COR-L47 (cell line): ENCODE data around the gene TOR2A.
A peak's percentile ranks its signal among the peaks of the same experiment; 100 is the strongest.
"Not testable (repeated sequence)": the region's sequence is repeated elsewhere in the genome, so short reads cannot be mapped to it uniquely, and the experiment has no call there.

Experiments used
- DNase-seq: peaks from one replicate; lab custom pipeline; 2025; lab: John Stamatoyannopoulos, UW

The TOR2A gene

DNA sequence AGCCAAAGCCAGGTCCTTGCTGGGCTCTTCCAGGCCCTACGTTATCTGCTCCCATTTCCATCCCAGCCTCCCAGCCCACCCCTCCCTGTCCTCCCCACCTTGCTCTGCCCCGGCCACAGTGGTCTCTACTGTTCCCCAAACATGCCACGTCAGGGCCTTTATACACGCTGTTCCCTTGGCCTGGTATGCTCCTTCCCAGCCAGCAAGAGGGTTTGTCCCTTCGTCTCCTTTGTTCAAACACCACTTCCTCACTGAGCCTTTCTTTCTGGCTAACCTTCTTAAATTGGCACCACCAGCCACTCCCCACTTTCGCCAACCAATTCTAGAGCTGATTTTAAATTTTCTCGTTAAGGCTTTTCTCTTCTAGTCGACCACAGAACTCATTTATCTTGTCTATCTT is 33.6 kb upstream of the TOR2A start:
- DNase-seq: no peak

DNA sequence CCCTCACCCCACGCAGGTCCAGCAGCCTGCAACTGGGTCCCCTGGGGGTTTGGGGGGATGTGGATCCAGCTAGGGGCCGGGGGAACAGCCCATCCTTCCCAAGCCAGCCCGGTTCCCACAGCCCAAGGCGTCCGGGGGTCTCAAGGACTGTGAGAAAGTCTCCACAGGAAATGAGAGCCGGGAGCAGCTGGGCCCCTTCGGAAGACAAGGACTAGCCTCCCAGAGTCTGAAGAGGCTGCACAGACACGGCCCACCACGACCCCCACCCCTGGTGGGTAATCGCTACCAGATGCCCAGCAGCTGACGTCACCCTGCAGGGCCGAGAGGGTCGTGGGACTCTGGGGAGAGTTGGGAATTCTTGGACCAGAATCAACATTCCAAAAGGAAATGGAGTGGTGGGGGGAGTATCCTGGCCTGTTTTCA is 32.8 kb upstream of the TOR2A start:
- DNase-seq: no peak

DNA sequence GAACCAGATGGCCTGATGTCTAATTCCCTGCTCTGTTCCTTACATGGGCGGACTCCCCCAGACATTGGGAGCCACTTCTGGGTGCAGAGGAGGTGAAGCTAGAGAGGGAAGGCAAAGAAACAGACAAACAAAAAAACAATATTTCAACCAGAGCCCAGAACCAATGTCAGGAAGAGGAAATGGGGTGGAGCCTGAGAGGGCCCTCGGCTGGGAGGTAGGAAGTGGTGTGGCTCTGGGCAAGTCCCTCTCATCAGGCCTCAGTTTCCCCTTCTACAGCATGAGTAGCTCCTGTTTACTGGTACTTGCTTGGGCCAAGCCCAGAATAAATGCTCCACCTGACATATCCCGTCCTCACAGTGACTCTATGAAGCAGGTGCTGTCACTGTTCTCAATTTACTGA is 32.3 kb upstream of the TOR2A start:
- no peak for DNase-seq

DNA sequence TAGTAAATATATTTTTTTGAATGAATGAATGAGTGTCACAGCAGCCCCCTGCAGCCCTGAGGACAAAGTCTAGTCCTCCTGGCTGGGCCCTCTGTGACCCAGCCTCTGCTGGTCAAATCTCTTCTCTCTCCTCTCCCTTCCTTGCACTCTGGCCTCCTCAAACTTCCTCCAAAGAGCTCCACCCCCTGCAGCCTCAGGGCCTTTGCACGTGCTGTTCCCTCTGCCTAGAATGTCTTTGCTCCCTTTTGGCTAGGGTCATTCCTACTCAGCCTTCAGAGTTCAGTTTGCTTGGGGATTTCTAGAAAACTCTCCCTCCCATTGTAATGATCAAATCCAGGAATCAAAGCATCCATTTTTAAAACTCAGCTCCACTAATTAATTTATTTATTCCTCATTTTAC is 30.3 kb upstream of the TOR2A start:
- DNase-seq: no peak

DNA sequence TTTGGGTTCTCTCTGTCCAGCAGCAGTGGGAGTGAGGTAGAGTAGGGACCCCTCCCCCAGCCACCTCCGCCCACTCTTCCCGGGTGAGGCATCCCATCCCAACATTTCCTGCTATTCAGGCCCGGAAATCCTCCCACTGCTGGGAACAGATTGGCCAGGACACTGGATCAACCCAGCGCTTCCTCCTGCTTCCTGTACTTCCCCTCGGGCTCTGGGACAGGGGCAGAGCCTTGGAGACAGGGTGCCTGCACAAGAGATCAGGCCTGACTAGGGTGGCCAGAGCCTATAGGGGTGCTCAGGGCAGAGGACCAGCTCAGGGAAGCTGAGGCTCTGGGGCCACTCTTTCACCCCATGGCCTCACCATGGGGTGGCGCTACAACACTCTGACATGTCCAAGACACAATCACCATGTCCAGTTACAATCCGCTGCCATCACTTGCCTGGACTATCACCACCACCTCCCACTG is 28.9 kb upstream of the TOR2A start:
- DNase-seq: no peak

DNA sequence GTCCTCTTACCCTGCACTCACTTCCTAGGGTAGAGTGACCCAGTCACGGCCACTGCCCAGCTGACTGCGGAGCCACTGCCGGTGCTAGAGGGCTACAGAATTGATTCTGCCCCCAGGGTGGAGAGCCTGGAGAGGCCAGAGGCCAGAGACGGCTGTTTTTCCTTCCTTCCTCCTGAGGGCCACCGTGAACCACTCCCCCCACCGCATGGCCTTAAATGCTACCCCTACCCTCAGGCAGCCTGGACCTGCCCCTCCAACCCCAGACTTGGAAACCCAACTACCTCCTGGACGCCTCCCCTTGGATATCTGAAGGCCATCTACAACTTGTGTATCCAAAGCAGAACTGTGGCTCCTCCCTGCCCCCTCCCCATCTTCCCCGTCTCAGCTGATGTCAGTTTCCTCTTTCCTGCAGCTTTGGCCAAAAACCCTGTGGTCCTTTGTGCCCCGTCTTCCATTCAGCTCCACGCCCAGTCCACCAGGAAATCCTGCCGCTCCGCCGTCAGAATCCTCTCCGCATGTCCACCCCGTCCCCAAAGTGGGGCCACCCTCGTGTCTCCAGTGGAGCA is 27.1 kb upstream of the TOR2A start:
- DNase-seq: no peak

DNA sequence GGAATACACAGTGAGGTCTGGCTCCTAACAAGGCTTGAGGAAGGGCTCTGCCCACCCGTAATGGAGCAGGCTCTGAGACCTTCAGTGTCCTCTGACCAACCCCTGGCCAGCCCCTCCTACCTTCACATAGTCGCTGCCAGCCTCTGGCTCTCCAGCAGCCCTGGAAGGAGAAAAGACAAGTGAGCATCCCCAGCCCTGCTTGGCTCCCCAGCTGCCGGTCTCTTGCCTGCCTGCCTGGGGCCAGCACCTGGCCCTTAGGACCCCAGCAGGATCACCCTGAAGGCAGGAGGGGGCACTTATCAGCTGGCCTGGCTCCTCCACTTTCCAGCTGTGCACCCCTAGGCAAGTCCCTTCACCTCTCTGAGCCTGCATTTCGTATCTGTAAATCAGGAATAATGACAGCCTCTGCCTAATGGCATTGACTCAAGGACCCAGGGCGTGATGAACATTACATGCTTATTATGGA is 26.4 kb upstream of the TOR2A start:
- DNase-seq: no peak

DNA sequence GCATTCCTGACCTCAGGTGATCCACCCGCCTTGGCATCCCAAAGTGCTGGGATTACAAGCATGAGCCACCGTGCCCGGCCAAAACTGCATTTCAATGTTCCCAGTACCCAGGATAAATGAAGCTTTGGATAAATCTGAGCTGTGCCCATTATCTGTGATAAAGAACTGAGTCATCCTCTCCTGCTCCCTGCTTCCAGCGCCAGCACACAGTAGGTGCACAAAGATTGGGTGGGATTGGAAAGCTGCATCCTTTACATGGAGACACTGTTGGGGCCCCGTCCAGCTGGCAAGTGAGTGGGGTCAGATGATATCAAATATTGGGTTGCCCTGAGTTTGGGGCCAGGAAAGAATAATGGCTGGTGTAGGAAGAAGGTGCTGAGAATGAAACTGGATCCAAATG is 26.0 kb upstream of the TOR2A start:
- no peak for DNase-seq

DNA sequence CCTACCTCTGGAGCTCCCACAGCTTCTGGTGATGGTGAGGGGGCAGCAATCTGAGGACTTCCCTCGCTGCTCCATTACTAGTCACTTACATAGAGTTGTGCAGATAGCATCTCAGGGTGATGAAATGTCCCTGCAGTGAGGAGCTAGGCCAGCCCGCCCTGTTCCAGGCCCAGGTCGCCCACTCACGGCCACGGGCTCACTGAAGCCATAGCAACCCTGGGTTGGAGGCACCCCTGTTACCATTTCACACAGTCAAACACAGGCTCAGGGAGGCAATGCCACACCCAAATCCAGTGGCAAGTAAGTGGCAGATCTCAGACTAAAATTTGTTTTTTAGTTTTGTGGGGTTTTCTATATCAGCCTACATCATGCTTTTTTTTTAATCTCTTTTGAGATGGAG is 23.7 kb upstream of the TOR2A start:
- DNase-seq: no peak

DNA sequence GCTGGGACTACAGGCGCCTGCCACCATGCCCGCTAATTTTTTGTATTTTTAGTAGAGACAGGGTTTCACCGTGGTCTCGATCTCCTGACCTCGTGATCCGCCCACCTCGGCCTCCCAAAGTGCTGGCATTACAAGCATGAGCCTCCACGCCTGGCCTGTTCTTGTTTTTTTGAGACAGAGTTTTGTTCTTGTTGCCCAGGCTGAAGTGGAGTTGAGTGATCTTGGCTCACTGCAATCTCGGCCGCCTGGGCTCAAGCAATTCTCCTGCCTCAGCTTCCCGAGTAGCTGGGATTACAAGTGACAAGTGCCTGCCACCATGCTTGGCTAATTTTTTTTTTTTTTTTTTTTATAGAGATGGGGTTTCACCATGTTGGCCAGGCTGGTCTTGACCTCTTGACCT is 21.7 kb upstream of the TOR2A start:
- not testable (repeated sequence) for DNase-seq

DNA sequence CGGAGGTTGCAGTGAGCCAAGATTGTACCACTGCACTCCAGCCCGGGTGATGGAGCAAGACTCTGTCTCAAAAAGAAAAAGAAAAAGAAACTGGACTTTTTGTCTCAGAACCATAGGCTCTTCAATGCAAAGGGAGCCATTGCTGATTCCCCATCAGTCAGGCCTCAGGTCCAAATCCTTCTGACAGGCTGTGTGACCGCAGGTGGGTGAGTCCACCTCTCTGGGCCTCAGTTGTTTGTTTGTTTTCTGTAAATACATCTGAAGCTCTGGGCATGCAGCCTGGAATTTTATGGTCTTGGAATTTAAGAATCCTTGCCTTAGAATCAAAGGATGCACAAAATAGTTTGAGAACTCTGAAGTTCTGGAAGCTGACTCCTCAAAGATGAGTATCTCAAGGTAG is 21.1 kb upstream of the TOR2A start:
- DNase-seq: no peak

DNA sequence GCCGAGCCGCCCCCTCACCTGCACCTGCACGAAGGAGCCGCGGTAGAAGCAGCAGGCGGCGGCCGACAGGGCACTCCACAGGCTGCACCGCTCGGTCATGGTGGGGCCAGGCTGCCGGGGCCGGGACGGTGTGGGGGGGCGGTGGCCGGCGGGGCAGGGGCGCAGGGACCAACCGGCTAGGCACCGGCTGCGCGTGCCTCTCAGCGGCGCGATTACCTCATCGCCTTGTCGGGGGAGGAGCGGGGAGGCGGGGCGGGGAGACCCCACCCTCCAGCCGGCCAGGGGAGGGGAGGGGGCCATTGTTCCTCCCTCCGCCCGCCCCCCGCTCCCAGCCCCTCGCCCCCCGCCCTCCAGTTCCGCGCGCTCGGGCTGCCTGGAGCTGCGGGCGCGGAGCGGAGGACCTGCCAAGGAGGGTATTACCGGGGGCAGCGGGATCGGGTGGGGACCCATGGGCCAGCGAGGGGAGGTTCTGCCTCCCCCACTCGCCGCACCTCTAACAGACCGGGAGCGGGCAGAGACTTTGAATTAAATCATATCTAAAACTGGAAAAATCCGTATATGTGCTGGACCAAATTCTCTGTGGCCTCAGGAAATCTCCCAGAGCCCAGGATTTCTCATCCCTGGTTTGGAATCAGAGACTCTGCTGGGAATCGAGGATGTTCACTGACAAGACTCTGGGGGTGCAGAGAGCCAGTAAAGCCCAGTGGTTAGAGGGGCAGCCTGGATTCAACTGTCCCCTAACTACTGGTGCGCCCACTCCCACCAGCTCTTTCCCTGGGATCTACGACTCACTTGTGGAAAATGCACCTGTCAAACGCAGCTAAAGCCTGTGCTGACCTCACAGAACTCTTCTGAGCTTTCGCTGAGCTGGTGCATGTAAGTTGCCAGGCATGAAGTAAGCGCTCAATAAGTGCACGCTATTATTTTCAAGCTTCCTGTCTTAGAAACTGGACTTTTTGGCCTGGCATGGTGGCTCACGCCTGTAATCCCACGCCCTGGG is 20.3 kb upstream of the TOR2A start:
- DNase-seq: peak; percentile 25

DNA sequence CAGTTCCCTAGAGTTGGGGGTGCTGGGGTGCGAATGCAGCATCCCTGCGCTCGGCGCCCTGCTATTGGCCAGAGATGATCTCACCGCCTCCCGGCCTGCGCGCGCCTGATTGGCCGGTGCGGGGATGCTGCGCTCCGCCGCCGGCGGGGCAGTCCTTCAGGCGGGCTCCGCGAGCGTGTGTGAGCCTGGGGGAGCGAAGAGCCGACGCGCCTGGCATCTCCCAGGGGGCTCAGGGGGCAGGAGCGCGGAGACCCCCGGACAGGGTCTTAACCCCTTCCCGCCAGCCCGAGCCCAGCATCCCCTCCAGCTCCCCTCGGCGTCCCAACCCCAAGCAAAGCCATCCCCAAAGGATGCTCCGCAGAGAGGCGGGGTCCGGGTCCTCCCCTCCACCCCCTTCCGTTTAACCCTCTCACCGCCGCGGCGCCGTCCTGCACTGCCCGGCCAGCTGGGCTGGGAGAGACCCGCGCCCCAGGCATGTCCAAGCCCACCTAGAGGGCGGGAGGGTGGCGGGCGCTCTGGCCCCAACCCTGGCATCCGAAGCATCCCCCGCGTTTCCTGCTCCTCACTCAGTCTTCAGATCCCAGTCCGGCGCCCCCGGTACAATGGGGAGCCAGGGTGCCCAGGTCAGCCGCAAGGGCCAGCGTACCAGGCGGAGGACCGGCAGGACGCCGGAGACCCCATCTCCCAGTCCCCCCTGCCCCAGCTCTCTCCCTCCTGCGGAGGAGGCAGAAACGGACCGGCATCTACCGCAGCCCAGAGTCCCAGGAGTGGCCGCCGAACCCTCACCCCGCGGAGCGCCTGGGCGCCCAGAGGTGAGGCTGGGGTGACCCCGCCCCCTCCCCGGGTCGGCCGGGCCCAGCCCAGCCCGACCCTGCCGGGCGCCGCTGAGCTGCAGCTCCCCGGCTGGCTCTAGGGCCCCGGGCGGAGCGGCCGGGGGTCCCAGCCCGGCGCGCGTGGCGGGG is 19.3 kb upstream of the TOR2A start:
- peak; percentile 32 for DNase-seq

DNA sequence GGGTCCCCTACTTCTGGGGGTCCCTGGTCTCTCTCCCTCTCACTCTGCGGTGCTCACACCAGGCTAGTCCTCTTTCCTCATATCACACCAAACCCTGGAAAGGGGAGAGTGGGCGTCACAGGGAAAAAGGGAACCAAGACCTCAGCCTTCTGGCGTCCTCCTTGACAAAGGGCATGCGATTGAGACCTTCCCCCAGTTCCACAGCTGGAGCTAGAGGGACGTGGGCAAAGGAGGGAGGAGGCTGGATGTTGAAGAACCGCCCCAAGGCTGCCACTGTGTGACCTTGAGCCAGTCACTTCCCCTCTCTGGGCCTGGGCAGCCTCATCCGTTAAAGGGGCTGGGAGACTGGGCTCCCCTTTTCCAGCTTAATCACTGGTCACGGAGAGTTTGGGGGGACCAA is 18.5 kb upstream of the TOR2A start:
- no peak for DNase-seq

DNA sequence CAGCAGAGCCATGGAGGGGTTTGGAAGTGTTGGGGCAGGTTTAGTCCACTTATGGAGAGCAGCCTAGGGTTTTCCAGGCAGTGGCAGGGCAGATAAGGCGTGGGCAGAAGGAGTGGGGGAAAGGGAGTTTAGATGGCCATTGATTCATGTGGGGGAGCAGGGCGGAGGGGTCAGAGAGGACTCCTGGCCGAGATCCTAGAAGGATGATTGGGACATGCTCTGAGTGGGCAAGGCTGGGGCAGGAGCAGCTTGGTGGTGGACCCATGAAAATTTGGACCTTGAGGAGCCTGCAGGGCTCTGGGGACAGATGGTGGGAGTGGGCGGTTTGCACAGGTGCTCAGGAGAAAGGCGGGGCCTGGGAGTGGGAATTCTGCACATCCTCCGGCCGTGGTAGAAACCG is 18.1 kb upstream of the TOR2A start:
- DNase-seq: no peak

DNA sequence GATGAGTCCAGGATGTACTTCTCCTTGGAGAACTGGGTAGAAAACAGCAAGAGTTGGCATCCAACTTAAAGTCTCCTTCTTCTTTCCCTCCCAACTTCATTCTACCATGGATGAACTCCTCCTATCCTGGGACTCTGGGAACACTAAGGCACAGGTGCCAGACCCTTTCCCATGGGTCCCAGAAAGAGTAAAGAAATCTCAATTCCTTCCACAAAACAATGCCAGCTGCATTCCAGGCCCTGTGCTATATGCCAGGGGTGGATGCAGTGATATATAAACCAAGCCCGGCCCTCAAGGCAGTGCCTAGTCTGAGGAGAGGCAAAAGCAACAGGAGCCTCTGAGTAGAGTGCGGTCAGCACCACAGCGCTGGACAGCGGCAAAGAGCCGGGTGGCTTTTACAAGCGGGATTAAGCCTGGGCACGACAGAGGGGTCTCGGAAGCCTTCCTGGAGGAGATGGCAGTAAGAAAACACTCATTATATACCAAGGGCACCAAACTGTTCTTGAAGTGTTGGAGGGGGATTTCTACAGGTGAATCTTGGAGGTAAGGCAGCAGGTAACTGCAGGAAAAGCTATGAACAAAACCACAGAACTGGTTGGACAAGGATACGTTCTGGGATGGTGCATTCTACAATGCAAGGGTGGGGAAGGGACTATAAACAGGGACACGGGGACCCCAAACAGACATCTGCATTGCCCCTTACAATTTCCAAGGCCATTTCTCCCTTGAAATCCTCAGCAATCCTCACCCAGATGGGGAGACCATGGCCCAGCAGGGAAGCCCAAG is 16.4 kb upstream of the TOR2A start:
- no peak for DNase-seq

DNA sequence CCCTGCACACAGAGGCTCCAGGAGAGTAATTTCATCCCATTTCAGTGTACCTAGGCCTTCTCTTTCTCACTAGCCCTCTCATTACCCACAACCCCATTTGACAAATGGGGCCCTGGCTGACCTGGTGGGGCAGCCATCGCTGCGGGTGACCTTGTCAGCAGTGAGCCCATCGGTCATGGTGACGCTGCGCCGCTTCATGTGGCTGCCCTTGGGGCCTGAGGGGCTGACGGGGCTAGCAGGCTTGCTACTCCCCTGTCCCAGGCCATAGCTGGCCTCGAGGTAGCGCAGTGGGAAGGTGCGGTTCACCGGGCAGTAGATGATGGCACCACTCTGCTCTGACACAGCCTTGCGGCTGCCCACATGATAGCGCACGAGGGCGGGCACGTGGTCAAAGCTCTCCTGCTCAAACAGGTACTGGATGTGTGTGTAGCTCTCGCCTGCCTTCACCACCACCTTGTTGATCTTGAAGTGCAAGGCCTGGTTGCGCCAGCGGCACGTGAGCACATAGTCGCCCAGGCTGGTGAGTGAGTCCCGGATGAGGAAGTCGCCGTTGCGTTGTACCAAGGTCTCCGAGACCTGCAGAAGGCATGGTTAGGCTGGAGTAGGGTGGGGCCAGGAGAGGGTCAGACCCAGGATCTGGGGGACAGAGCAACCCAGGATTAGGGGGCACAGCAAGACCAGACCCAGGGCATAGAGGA is 14.1 kb upstream of the TOR2A start:
- DNase-seq: no peak

DNA sequence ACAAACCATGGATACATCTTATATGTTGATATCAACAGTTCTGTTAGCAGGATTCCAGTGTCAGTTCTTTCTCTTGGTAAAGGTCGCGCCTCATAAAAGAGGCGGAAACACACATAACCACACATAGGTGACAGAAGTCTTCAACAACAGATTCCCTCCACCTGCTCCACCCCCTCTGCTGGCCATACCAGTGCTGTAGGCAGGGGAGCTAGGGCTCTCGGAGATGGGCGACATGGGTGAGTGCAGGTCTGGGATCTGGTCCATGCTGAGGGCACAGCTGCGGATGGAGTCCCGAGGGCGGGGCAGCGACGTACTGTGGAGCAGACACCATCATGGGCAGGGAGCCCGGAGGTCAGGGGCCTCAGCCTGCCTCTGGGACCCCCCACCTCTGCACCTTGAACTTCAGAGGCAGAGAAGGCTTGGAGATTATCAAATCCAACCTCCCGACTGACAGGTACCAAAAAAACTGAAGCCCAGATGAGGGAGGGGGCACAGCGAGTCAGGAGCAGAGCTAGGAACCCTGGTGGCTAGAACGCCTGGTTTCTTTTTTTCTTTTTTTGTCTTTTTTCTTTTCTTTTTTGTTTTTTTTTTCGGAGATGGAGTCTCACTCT is 12.0 kb upstream of the TOR2A start:
- no peak for DNase-seq

DNA sequence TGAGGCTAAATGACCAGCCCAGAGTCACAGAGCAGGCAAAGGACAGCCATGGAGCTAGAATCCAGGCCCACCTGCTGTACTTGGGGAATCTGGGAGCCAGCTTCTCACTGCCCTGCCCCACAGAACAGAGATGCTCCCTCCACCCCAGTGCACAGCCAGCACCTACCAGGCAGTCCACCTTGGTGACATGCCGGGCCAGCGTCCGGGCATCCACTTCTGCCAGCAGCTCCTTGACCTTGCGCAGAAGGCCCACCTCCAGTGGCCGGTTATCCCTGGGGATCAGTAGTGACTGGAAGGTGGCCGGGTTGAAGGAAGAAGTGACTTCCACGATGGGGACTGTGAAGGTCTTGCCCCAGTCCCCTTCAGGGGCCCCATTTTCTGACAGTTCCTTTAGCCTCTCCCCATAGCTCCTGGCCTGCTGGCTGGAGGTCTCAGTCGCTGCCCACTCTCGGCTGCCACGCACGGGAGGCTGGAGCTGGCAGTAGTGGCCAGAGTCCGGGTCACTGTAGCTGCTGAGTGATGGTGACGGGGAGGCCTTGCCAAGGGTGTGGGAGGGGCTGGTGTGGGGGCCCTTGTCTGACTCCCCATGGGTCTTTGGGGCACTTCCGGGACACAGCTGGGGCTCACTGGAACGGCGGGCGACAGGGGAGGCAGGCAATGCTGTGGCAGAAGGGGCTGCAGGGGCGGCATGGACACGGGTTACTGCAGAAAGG is 9.5 kb upstream of the TOR2A start:
- no peak for DNase-seq
